Stimulated activated CD8-positive, alpha-beta memory T cell treated with anti-CD3 and anti-CD28 coated beads, Interleukin-2, amount 100 ng/mL, for 1 hour (primary cell): ENCODE data around the gene SPRY2.

ENCODE experiments used
- DNase-seq, 2 donors: peaks; one replicate each; pipeline ENCODE4 v3.0.0-alpha.2; 2020; ENCODE audit warnings: low read depth in 2 of 2

SPRY2 gene, protein sequence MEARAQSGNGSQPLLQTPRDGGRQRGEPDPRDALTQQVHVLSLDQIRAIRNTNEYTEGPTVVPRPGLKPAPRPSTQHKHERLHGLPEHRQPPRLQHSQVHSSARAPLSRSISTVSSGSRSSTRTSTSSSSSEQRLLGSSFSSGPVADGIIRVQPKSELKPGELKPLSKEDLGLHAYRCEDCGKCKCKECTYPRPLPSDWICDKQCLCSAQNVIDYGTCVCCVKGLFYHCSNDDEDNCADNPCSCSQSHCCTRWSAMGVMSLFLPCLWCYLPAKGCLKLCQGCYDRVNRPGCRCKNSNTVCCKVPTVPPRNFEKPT

GRCh38 chr13:80341101-80341755 is at the start of gene SPRY2:
SPRY2 (minus strand) TSS chr13:80341126; CDS start chr13:80337705, 3,421 bp downstream.
- DNase-seq, result no peak

- no peak for DNase-seq
These were observed 49.4 kb upstream of the SPRY2 start for GRCh38 chr13:80390338-80390737.

- no peak for DNase-seq
These were observed 48.4 kb upstream of the SPRY2 start for GRCh38 chr13:80389073-80390038.

- no peak for DNase-seq
These were observed 47.6 kb upstream of the SPRY2 start for GRCh38 chr13:80388506-80388905.

- no peak for DNase-seq
These were observed 45.7 kb upstream of the SPRY2 start for GRCh38 chr13:80386592-80386991.

DNA sequence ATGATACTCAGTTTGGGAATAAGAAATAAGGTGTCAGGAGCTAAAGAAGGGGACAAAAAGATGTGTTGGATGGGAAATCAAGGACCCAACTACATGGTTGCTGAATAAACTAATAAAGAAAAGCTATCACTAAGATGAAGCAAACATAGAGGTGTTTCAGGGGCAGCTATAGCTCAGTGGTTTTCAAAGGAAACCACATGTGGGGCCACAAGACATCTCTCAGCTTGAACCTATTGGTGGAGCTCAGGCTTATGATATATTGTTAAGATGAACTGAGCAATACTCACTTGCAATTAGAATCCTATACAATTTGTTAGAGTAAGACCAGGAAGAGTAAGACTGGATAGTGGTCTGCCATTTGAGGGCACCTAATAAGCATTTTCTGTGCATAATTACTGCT is 45.1 kb upstream of the SPRY2 start:
- DNase-seq, result peak in 1 of 2 donors; percentile 31

- no peak for DNase-seq
These were observed 41.6 kb upstream of the SPRY2 start for GRCh38 chr13:80382576-80382975.

GRCh38 chr13:80379245-80379644 is 38.3 kb upstream of the SPRY2 start:
- no peak for DNase-seq

DNA sequence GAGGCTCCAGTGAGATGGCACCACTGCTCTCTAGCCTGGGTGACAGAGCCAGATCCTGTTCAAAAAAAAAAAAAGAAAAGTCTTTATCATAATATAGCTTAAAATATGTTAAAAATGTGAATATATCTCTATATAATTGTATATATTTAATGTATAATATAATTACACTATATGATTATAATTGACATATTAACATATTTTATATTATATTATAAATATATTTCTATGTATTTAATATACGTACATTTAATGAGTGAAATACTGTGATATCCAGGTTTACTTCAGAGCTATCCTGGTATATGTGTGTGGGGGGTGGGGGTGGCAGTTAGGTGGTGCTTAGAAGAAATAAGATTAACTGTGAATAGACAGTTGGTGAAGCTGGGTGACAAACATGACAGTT is 35.6 kb upstream of the SPRY2 start:
- DNase-seq, result no peak

GRCh38 chr13:80374901-80375300 is 34.0 kb upstream of the SPRY2 start:
- no peak for DNase-seq

DNA sequence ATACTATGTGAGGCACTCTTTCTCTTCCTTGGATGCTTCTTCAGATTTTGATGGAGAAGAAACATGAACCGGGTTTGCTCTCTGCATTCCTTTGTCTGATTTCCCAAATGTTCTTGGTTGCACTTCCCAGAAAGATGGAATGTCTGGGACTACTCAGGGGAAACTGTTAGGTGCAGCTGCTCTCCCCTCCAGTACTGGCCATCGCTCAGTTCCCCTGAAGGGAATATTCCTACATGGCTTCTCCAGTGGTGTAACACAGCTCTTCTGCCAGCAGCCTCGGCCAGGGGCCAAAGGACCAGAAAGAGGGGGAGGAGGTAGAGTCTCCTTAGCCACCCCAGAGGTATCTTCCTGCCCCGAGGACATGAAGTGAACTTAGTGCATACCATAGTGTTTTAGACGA is 33.5 kb upstream of the SPRY2 start:
- no peak for DNase-seq

DNA sequence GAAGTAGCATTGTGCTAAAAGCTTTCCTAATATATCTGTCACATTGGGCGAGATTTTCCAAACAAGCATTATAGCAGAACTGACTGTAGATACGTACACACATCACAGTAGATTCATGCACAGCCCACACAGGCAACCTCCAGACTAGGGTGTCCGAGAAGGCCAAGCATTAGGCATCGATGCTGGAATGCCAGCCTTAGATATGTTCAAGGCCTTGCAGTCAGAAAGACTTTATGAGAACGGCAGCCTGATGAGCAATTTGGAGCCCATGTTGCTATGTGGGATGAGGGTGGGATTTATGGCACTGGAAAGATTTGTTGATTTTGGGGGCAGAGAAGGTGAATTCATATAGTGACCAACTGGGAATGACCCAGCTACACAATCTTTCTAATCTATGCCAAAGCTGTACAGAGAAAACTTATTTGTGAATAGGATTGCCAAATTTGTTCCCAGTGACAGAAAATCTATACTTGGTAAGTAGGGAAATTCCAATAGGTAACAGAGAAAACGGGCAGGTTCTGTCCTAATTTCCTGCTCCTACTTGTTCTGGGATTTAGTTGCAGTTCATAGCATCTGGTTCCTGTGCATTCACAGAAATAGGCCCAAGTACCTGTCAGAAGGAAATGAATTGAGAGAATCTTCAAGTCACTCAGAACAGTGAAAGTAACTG is 31.0 kb upstream of the SPRY2 start:
- no peak for DNase-seq

GRCh38 chr13:80367473-80367872 is 26.5 kb upstream of the SPRY2 start:
- no peak for DNase-seq

GRCh38 chr13:80363890-80364503 is 23.1 kb upstream of the SPRY2 start:
- no peak for DNase-seq

DNA sequence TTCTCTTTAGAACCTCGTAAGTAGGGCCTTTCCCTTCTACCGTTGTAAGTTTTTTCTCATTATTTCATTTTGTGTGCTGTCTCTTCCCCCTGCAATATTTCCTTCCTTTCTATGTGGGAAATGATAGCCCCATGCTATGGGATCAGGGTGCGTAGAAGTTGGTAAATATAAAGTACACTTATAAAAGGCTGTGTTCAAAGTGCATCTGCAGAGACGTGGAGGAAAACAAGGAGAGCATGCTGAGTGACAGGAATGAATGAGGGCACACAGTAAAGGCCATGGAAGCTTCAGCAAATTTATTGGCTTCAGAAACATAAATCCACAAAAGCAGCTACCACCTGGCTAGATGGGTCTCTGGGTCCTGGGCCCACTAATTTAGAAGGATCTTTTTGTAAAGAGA is 21.6 kb upstream of the SPRY2 start:
- DNase-seq, result no peak

- no peak for DNase-seq
These were observed 21.0 kb upstream of the SPRY2 start for GRCh38 chr13:80361883-80362327.

- no peak for DNase-seq
These were observed 20.4 kb upstream of the SPRY2 start for GRCh38 chr13:80361298-80361697.

DNA sequence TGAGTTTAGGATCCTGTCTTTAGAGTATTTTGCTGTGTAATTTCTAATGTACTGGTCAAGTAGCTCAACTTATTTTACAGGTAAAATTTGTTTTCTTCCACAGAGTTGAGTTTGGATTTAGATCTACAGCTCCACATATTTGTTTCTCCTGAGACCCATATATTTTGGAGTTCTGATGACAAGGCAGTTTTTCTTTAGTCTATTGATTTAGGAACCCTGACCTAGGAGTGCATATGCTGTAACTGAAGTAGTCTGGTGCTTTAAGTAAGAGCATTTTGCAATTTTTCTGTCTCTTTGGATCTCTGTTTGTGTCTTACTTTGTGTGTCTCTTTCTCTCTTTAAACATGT is 19.5 kb upstream of the SPRY2 start:
- no peak for DNase-seq

DNA sequence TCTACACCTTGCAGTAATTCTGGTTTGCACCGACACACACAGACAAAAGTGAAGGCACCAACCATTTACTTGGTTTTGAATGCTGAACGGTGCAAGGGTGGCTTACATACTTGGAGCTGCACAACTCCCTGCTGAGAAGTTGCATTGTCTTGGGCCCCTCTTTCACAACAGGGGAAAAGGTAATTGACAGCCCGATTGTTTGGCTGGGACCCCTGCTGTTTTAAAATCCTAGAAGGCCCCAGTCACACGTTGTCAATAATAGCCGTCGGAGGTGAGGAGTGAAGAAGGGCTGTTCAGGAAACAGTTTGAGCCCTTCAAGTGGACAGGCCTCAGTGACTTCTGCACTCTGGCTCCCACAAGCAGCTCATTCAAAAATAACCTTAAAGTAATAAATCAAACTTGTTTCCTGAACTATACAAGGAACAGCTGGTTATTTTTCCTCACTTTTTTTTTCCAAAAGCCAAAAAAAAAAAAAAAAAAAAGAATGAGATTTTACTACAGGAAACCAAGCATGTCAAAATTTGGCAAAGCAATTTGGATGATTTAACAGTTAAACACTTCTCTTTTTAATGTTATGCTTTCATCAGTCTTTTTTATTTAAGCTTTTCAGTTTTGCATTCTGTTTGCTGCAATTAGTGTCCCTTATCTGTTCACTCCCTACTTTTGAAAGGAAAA is 19.0 kb upstream of the SPRY2 start:
- no peak for DNase-seq

DNA sequence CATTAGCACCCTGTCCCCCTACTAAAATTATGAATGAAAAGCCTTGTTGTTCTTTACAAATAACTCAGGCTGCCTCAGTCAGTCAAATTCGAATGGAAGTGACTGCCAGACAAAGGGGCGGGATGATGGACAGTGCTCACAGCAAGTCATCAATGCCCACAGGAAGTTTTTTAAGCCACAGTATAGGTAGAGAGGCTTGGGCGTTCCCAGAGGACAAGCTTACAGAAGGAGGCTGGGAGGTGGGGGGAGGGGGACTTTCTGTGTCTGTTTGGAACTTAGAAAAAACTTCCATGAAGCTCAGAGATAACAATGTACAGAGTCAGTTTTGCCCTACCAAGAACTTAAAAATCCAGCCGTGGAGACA is 18.5 kb upstream of the SPRY2 start:
- DNase-seq, result no peak
